ENCODE measurements around the gene CDH4. TPM values are rescaled to one million over a fixed set of nuclear protein-coding genes. Genes with fewer than 3 reads are reported as not detected.

Gene CDH4
- total RNA-seq, 1 donor from 2014 or later: 12.1 TPM

GRCh38 chr20:61768571-61769285 is 516.7 kb downstream of the CDH4 start:
- no peak for FAIRE-seq
- no peak overlapping the region for H3K4me3 ChIP-seq (ENCODE audit: low read depth, low read length)
- TF ChIP-seq CTCF (IDR thresholded peaks at IDR 0.05; ENCODE audit: insufficient read depth, low read length, severe bottlenecking): no peak
- H3K27me3 ChIP-seq (ENCODE audit: control insufficient read depth, insufficient read depth, low read length): no peaks in the 10 kb centered on the region
- DNase-seq (ENCODE audit: low read depth): no peak
- H3K36me3 ChIP-seq (ENCODE audit: control insufficient read depth, insufficient read depth, low read length): no peaks in the 10 kb centered on the region

- no peak for TF ChIP-seq CTCF (IDR thresholded peaks at IDR 0.05; ENCODE audit: insufficient read depth, low read length, severe bottlenecking)
- FAIRE-seq (no peak), DNase-seq (ENCODE audit: low read depth) (no peak)
These were observed 517.3 kb downstream of the CDH4 start for GRCh38 chr20:61769286-61769832.

GRCh38 chr20:61770113-61770585 is 518.1 kb downstream of the CDH4 start:
- TF ChIP-seq CTCF (IDR thresholded peaks at IDR 0.05; ENCODE audit: insufficient read depth, low read length, severe bottlenecking): no peak
- no peaks in the 10 kb centered on the region for H3K36me3 ChIP-seq (ENCODE audit: control insufficient read depth, insufficient read depth, low read length)
- H3K4me3 ChIP-seq (ENCODE audit: low read depth, low read length): no peak overlapping the region
- DNase-seq (ENCODE audit: low read depth) (no peak), FAIRE-seq (no peak)
- no peaks in the 10 kb centered on the region for H3K27me3 ChIP-seq (ENCODE audit: control insufficient read depth, insufficient read depth, low read length)

More at GRCh38 chr20:61769286-61769832, 517.3 kb downstream of the CDH4 start:
- Histone ChIP-seq H3K36me3 (ENCODE audit: control insufficient read depth, insufficient read depth, low read length) (no peaks in the 10 kb centered on the region), H3K27me3 (ENCODE audit: control insufficient read depth, insufficient read depth, low read length) (no peaks in the 10 kb centered on the region), H3K4me3 (ENCODE audit: low read depth, low read length) (no peak overlapping the region)

- H3K4me3 ChIP-seq (ENCODE audit: low read depth, low read length): no peak overlapping the region
- no peaks in the 10 kb centered on the region for H3K36me3 ChIP-seq (ENCODE audit: control insufficient read depth, insufficient read depth, low read length)
- FAIRE-seq (no peak), DNase-seq (ENCODE audit: low read depth) (no peak)
- H3K27me3 ChIP-seq (ENCODE audit: control insufficient read depth, insufficient read depth, low read length): no peaks in the 10 kb centered on the region
- TF ChIP-seq CTCF (IDR thresholded peaks at IDR 0.05; ENCODE audit: insufficient read depth, low read length, severe bottlenecking): no peak
These were observed 519.8 kb downstream of the CDH4 start for GRCh38 chr20:61771805-61772350.

- TF ChIP-seq CTCF (IDR thresholded peaks at IDR 0.05; ENCODE audit: insufficient read depth, low read length, severe bottlenecking): no peak
- Histone ChIP-seq H3K4me3 (ENCODE audit: low read depth, low read length) (no peak overlapping the region), H3K27me3 (ENCODE audit: control insufficient read depth, insufficient read depth, low read length) (no peaks in the 10 kb centered on the region), H3K36me3 (ENCODE audit: control insufficient read depth, insufficient read depth, low read length) (no peaks in the 10 kb centered on the region)
- DNase-seq (ENCODE audit: low read depth) (no peak), FAIRE-seq (no peak)
These were observed 521.0 kb downstream of the CDH4 start for GRCh38 chr20:61772828-61773631.
